Endothelial cell of umbilical vein (primary cell): ENCODE results near the gene WNT6.

ENCODE experiments used
- EZH2 ChIP-seq: IDR thresholded peaks from 2 replicates; pipeline ENCODE4 v1.6.1; 2012; ENCODE audit warnings: borderline replicate concordance, low read depth, mild to moderate bottlenecking, moderate library complexity, low read length, inconsistent platforms; ENCODE audit not compliant: severe bottlenecking
- FOS ChIP-seq: IDR thresholded peaks from 2 replicates; pipeline ENCODE4 v1.6.1; 2011; ENCODE audit warnings: mild to moderate bottlenecking, low read length, moderate library complexity, borderline replicate concordance; ENCODE audit not compliant: insufficient read depth
- GATA2 ChIP-seq: IDR thresholded peaks from 2 replicates; pipeline ENCODE4 v1.7.0; 2011; ENCODE audit warnings: low read depth, mild to moderate bottlenecking, moderate library complexity, mixed read lengths, low read length; ENCODE audit not compliant: insufficient read length, insufficient read depth
- MYC ChIP-seq: IDR thresholded peaks from one replicate; pipeline ENCODE4 v1.6.1; 2011; ENCODE audit warnings: mild to moderate bottlenecking, low read depth, low read length
- POLR2A ChIP-seq: IDR thresholded peaks from 2 replicates; pipeline ENCODE4 v1.6.1; 2012; ENCODE audit warnings: low read depth, mild to moderate bottlenecking, control low read depth, low read length
- POLR2AphosphoS5 ChIP-seq: IDR thresholded peaks from 2 replicates; pipeline ENCODE4 v1.6.1; 2012; ENCODE audit warnings: low read depth, mild to moderate bottlenecking, control low read depth, low read length, moderate library complexity; ENCODE audit not compliant: insufficient read depth
- TF ChIP-seq, protein P1 (sequence below), 2 donors: IDR thresholded peaks; 1 replicate in 1 of 2; 2 replicates in 1 of 2; pipeline ENCODE4 v1.5.1; 2011; ENCODE audit warnings: low read length in 2 of 2, mild to moderate bottlenecking in 2 of 2, moderate library complexity in 2 of 2, control low read depth in 1 of 2, inconsistent platforms in 1 of 2, low read depth in 1 of 2; ENCODE audit not compliant: insufficient read depth in 1 of 2; ENCODE audit errors: extremely low read depth in 1 of 2

DNA sequence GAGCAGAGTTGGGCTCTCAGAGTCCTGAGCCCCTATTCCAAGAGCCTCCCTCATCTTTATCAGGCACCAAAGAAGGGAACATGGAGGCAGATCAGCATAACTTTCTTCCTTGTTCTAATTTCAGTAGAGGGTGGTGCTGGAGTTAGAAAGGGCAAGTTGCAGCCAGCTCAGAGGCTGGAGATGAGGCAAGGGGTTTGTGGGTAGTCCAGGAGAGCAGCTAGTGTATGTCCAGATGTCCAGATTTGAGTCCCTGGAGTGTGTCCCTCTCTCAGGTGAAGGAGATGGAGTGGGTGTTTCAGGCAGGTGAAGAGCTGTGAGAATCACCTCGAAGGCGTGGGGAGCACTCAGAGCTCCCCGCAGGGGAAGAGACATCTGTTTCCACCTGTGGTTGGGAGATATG is 27.5 kb upstream of the WNT6 start:
- TF ChIP-seq POLR2AphosphoS5 (no peak), EZH2 (no peak), POLR2A (no peak), FOS (no peak), MYC (no peak), GATA2 (no peak)
- TF ChIP-seq, protein P1, sequence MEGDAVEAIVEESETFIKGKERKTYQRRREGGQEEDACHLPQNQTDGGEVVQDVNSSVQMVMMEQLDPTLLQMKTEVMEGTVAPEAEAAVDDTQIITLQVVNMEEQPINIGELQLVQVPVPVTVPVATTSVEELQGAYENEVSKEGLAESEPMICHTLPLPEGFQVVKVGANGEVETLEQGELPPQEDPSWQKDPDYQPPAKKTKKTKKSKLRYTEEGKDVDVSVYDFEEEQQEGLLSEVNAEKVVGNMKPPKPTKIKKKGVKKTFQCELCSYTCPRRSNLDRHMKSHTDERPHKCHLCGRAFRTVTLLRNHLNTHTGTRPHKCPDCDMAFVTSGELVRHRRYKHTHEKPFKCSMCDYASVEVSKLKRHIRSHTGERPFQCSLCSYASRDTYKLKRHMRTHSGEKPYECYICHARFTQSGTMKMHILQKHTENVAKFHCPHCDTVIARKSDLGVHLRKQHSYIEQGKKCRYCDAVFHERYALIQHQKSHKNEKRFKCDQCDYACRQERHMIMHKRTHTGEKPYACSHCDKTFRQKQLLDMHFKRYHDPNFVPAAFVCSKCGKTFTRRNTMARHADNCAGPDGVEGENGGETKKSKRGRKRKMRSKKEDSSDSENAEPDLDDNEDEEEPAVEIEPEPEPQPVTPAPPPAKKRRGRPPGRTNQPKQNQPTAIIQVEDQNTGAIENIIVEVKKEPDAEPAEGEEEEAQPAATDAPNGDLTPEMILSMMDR (IDR thresholded peaks at IDR 0.05; ENCODE audit: extremely low read depth in 1 of 2, insufficient read depth in 1 of 2, low read depth in 1 of 2, low read length in 2 of 2): no peak
